Ovary (tissue), 3 donors: ENCODE results near the gene GPC6.

Experiments
- CTCF ChIP-seq, 3 donors: fragments of 450-650 bp in 2 of 3; fragments of 200-600 bp in 1 of 3; IDR thresholded peaks; one replicate each; pipeline versions ENCODE4 v1.5.1 to v1.8.0; 2016 to 2022; ENCODE audit warnings: antibody characterized with exemption in 3 of 3, mild to moderate bottlenecking in 1 of 3
- POLR2A ChIP-seq: fragments of 450-650 bp; IDR thresholded peaks from one replicate; pipeline ENCODE4 v1.6.1; 2017; ENCODE audit warnings: antibody characterized with exemption, mild to moderate bottlenecking, moderate library complexity
- donor health status: DM: no; HTN: no; CAD: no.

GRCh38 chr13:93736909-93737308 is 510.3 kb downstream of the GPC6 start:
- TF ChIP-seq CTCF (IDR thresholded peaks at IDR 0.05) (no peak), POLR2A (no peak)
